GM18907 (cell line): ENCODE results near the gene GAS7.

Experiments
- ATAC-seq: cut with Tn5 transposase; IDR thresholded peaks from one replicate; pipeline ENCODE4 v1.9.1; 2021; ENCODE audit warnings: mild to moderate bottlenecking, moderate library complexity; ENCODE audit not compliant: unreplicated experiment

The GAS7 gene

GRCh38 chr17:10198509-10199249 is at the start of gene GAS7:
Gene GAS7 (minus strand): TSS chr17:10198606.
- no peak for ATAC-seq

GRCh38 chr17:10247810-10248209 is 49.4 kb upstream of the GAS7 start:
- no peak for ATAC-seq

GRCh38 chr17:10243883-10244844 is 45.8 kb upstream of the GAS7 start:
- no peak for ATAC-seq

GRCh38 chr17:10241781-10242180 is 43.4 kb upstream of the GAS7 start:
- no peak for ATAC-seq

GRCh38 chr17:10238661-10239060 is 40.3 kb upstream of the GAS7 start:
- no peak for ATAC-seq

- ATAC-seq = no peak
Observed at GRCh38 chr17:10234033-10234432, 35.6 kb upstream of the GAS7 start.

- no peak for ATAC-seq
Observed at GRCh38 chr17:10233161-10233560, 34.8 kb upstream of the GAS7 start.

- no peak for ATAC-seq
Observed at GRCh38 chr17:10229181-10229580, 30.8 kb upstream of the GAS7 start.

- no peak for ATAC-seq
Observed at GRCh38 chr17:10226930-10227695, 28.7 kb upstream of the GAS7 start.

GRCh38 chr17:10224582-10225195 is 26.3 kb upstream of the GAS7 start:
- ATAC-seq = no peak

- no peak for ATAC-seq
Observed at GRCh38 chr17:10219193-10219592, 20.8 kb upstream of the GAS7 start.

GRCh38 chr17:10217916-10218315 is 19.5 kb upstream of the GAS7 start:
- ATAC-seq = no peak

- no peak for ATAC-seq
Observed at GRCh38 chr17:10216213-10216938, 18.0 kb upstream of the GAS7 start.

- no peak for ATAC-seq
Observed at GRCh38 chr17:10215286-10215685, 16.9 kb upstream of the GAS7 start.

- ATAC-seq = no peak
Observed at GRCh38 chr17:10211666-10212065, 13.3 kb upstream of the GAS7 start.

- no peak for ATAC-seq
Observed at GRCh38 chr17:10210151-10210574, 11.8 kb upstream of the GAS7 start.

GRCh38 chr17:10208604-10209193 is 10.3 kb upstream of the GAS7 start:
- no peak for ATAC-seq

- no peak for ATAC-seq
Observed at GRCh38 chr17:10207153-10207552, 8.7 kb upstream of the GAS7 start.

- no peak for ATAC-seq
Observed at GRCh38 chr17:10205549-10206185, 7.3 kb upstream of the GAS7 start.
